Measurements from ENCODE around the gene VIL1. TPM values are rescaled to one million over a fixed set of nuclear protein-coding genes. Genes with fewer than 3 reads are reported as not detected.

VIL1 gene
- total RNA-seq, 1 experiment from 2014 or later: 0.26 TPM

DNA sequence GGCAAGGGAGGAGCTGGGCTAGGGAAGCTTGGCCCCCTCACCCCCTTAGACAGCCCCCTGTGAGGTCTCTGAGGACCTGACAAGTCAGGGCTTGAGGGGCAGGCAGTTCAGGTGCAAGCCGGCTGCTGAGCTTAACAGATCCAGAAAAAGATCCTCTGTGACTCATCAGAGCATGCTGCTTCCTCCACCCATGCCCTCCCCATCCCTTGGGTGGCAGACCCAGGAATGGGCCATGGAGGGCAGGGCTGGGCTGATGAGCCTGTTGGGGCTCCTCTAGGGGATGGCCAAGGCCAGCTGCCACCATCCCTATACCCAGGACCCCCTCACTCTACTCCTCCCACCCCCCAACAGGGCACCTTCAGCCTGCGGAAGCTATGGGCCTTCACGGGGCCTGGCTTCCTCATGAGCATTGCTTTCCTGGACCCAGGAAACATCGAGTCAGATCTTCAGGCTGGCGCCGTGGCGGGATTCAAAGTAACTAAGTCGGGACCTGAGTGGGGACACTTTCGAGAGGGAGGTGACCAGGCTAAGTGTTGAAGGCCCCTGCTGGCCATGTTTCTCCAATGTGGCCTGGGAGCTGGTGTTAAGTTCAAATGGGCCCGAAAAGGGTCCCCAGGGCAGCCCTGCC, 34.9 kb upstream of the VIL1 start:
- H4K20me1 ChIP-seq (ENCODE audit: low read length): no peaks in the 10 kb centered on the region
- H3F3A ChIP-seq (ENCODE audit: low read length, unreplicated experiment): no peaks in the 10 kb centered on the region
- no peaks in the 10 kb centered on the region for H3K27me3 ChIP-seq (ENCODE audit: low read length)
- no peak overlapping the region for H2AFZ ChIP-seq (ENCODE audit: low read length)
- ChIA-PET POLR2A (ENCODE audit: unreplicated experiment) (no interaction called here), CTCF (no interaction called here)
- H3K9me2 ChIP-seq (replicated peaks; ENCODE audit: low read length): no peaks in the 10 kb centered on the region
- ATAC-seq (peak; percentile 56; the same call in 1 of the 2 replicates), DNase-seq (peak; percentile 25)
- H3K4me2 ChIP-seq (ENCODE audit: low read length): no peak overlapping the region
- H3K4me3 ChIP-seq (ENCODE audit: low read length): no peak overlapping the region
- H3K27ac ChIP-seq (ENCODE audit: low read length): no peak overlapping the region
- BruUV-seq (replicated peaks): no TSS peak
- TF ChIP-seq, protein P1, sequence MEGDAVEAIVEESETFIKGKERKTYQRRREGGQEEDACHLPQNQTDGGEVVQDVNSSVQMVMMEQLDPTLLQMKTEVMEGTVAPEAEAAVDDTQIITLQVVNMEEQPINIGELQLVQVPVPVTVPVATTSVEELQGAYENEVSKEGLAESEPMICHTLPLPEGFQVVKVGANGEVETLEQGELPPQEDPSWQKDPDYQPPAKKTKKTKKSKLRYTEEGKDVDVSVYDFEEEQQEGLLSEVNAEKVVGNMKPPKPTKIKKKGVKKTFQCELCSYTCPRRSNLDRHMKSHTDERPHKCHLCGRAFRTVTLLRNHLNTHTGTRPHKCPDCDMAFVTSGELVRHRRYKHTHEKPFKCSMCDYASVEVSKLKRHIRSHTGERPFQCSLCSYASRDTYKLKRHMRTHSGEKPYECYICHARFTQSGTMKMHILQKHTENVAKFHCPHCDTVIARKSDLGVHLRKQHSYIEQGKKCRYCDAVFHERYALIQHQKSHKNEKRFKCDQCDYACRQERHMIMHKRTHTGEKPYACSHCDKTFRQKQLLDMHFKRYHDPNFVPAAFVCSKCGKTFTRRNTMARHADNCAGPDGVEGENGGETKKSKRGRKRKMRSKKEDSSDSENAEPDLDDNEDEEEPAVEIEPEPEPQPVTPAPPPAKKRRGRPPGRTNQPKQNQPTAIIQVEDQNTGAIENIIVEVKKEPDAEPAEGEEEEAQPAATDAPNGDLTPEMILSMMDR (conservative IDR thresholded peaks at IDR 0.05; ENCODE audit: low read depth, low read length): no peak
- no peak for TF ChIP-seq EZH2 (IDR thresholded peaks at IDR 0.05; ENCODE audit: low read length, unreplicated experiment)
- no peak for TF ChIP-seq EZH2phosphoT487 (IDR thresholded peaks at IDR 0.05; ENCODE audit: borderline replicate concordance, low read length)
- no peaks in the 10 kb centered on the region for H3K36me3 ChIP-seq (ENCODE audit: low read depth, low read length)
- H3K9me3 ChIP-seq (ENCODE audit: low read length): no peaks in the 10 kb centered on the region
- no peak overlapping the region for H3K9ac ChIP-seq (ENCODE audit: low read length)
- H3K4me1 ChIP-seq (ENCODE audit: insufficient read depth, low read length): peaks cover 7% of the 10 kb centered on the region; the same call in 1 of the 2 replicates
- H3K79me2 ChIP-seq (ENCODE audit: low read length): no peaks in the 10 kb centered on the region
- intact Hi-C loops (cut with micrococcal nuclease): no loop called here

DNA sequence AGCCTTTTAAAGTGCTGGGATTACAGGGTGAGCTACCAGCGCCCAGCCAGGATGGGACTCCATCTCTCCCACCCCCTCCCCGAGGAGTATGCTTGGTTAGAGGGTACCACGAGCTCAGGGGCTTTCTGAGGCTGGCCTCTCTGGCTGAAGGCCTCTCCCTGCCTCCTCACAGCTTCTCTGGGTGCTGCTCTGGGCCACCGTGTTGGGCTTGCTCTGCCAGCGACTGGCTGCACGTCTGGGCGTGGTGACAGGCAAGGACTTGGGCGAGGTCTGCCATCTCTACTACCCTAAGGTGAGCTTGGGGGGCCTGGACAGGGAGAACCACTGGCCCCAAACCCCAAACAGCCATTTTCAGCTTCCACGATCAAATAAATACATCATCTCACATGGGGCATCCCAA, 33.9 kb upstream of the VIL1 start:
- DNase-seq (no peak), ATAC-seq (no peak)
- BruUV-seq (replicated peaks): no TSS peak
- Histone ChIP-seq H2AFZ (ENCODE audit: low read length) (no peak overlapping the region), H3K9me2 (replicated peaks; ENCODE audit: low read length) (no peaks in the 10 kb centered on the region), H3K9me3 (ENCODE audit: low read length) (no peaks in the 10 kb centered on the region), H3K4me2 (ENCODE audit: low read length) (no peak overlapping the region), H3K4me1 (ENCODE audit: insufficient read depth, low read length) (peaks cover 7% of the 10 kb centered on the region; the same call in 1 of the 2 replicates), H3K27me3 (ENCODE audit: low read length) (no peaks in the 10 kb centered on the region), H3K27ac (ENCODE audit: low read length) (no peak overlapping the region), H4K20me1 (ENCODE audit: low read length) (no peaks in the 10 kb centered on the region), H3K9ac (ENCODE audit: low read length) (no peak overlapping the region), H3K36me3 (ENCODE audit: low read depth, low read length) (no peaks in the 10 kb centered on the region), H3K4me3 (ENCODE audit: low read length) (no peak overlapping the region), H3F3A (ENCODE audit: low read length, unreplicated experiment) (no peaks in the 10 kb centered on the region), H3K79me2 (ENCODE audit: low read length) (no peaks in the 10 kb centered on the region)
- intact Hi-C loops (cut with micrococcal nuclease): no loop called here
- TF ChIP-seq, protein P1 (conservative IDR thresholded peaks at IDR 0.05; ENCODE audit: low read depth, low read length): no peak
- TF ChIP-seq EZH2phosphoT487 (IDR thresholded peaks at IDR 0.05; ENCODE audit: borderline replicate concordance, low read length): no peak
- no peak for TF ChIP-seq EZH2 (IDR thresholded peaks at IDR 0.05; ENCODE audit: low read length, unreplicated experiment)
- ChIA-PET POLR2A (ENCODE audit: unreplicated experiment) (no interaction called here), CTCF (no interaction called here)

DNA sequence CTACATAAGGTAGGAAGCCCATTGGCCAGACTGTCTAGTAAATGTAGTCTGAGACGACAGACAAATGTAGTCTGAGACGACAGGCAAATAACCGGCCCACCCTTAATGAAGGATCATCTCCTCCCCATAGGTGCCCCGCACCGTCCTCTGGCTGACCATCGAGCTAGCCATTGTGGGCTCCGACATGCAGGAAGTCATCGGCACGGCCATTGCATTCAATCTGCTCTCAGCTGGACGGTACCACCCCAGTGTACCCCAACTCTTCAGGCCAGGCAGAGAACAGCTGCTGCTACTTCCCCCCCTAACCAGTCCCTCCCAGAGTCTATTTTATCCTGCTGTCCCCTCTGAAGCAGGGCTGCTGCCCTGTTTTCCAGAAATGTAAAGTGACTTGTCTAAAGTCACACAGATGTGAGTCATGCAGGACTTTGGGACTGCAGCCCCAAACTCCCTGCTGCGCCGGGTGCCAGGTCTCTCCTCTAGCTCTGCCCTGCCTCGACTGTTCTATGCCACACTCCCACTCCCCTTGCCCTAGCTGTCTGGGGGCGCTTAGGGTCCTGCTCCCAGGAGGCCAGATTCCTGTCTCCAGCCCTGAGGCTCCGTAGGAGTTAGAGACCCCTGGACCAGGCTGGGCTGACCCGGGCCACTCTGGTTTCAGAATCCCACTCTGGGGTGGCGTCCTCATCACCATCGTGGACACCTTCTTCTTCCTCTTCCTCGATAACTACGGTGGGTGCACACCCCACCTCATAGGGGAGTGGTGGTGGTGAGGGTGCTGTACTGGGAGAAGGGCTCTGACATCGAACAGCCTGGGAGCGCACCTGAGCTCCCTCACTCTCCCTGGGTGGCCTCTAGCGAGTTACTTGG, 32.2 kb upstream of the VIL1 start:
- no peaks in the 10 kb centered on the region for H3F3A ChIP-seq (ENCODE audit: low read length, unreplicated experiment)
- H3K9me3 ChIP-seq (ENCODE audit: low read length): no peaks in the 10 kb centered on the region
- no TSS peak for BruUV-seq (replicated peaks)
- ChIA-PET POLR2A (ENCODE audit: unreplicated experiment) (no interaction called here), CTCF (no interaction called here)
- intact Hi-C loops (cut with micrococcal nuclease): no loop called here
- peak overlapping the region; percentile 87 for H2AFZ ChIP-seq (ENCODE audit: low read length)
- peaks cover 7% of the 10 kb centered on the region; the same call in 1 of the 2 replicates for H3K4me1 ChIP-seq (ENCODE audit: insufficient read depth, low read length)
- H3K4me3 ChIP-seq (ENCODE audit: low read length): no peak overlapping the region
- no peaks in the 10 kb centered on the region for H3K36me3 ChIP-seq (ENCODE audit: low read depth, low read length)
- no peaks in the 10 kb centered on the region for H3K27me3 ChIP-seq (ENCODE audit: low read length)
- no peaks in the 10 kb centered on the region for H4K20me1 ChIP-seq (ENCODE audit: low read length)
- DNase-seq (no peak), ATAC-seq (peak; percentile 53)
- peak overlapping the region; percentile 74 for H3K4me2 ChIP-seq (ENCODE audit: low read length)
- no peak overlapping the region for H3K9ac ChIP-seq (ENCODE audit: low read length)
- H3K79me2 ChIP-seq (ENCODE audit: low read length): no peaks in the 10 kb centered on the region
- H3K9me2 ChIP-seq (replicated peaks; ENCODE audit: low read length): no peaks in the 10 kb centered on the region
- TF ChIP-seq EZH2phosphoT487 (IDR thresholded peaks at IDR 0.05; ENCODE audit: borderline replicate concordance, low read length): no peak
- TF ChIP-seq EZH2 (IDR thresholded peaks at IDR 0.05; ENCODE audit: low read length, unreplicated experiment): no peak
- TF ChIP-seq, protein P1 (conservative IDR thresholded peaks at IDR 0.05; ENCODE audit: low read depth, low read length): no peak
- no peak overlapping the region for H3K27ac ChIP-seq (ENCODE audit: low read length)
